ENCODE results near the gene CCDC71L. TPM values are rescaled to one million over a fixed set of nuclear protein-coding genes. Genes with fewer than 3 reads are reported as not detected.

CCDC71L gene
- total and polyA plus RNA-seq, 2 donors, result 24.6 to 35.8 TPM

Other genes starting within 250 kb of the CCDC71L start
- gene PIK3CG, start 204.1 kb upstream of the CCDC71L start, total RNA-seq, result 22.4 TPM
- gene PIK3CG, start 204.1 kb upstream of the CCDC71L start, polyA plus RNA-seq, result 2.2 TPM